T-helper 1 cell treated with Interleukin-12 subunit alpha and Interleukin-12 subunit beta and Interleukin-4 antibody, amounts not matched to agents 30 ng/mL and 1 ng/mL, for 36 hours (primary cell): ENCODE measurements around the gene BATF. TPM values are rescaled to one million over a fixed set of nuclear protein-coding genes. Genes with fewer than 3 reads are reported as not detected.
"Not testable (repeated sequence)": the region's sequence is repeated elsewhere in the genome, so short reads cannot be mapped to it uniquely, and the experiment has no call there.

Source experiments
- intact Hi-C: fragments of 100-400 bp; cut with micrococcal nuclease; formaldehyde crosslinking; loops from one replicate; pipeline ENCODE4 v1.15.1; 2024
- total RNA-seq: library from RNA; stranded (reverse); gene quantifications from 2 replicates; pipeline ENCODE4 v1.2.3, GENCODE V29; 2022

The BATF gene, protein sequence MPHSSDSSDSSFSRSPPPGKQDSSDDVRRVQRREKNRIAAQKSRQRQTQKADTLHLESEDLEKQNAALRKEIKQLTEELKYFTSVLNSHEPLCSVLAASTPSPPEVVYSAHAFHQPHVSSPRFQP
- 148 and 149 TPM in 2 replicates for total RNA-seq

DNA sequence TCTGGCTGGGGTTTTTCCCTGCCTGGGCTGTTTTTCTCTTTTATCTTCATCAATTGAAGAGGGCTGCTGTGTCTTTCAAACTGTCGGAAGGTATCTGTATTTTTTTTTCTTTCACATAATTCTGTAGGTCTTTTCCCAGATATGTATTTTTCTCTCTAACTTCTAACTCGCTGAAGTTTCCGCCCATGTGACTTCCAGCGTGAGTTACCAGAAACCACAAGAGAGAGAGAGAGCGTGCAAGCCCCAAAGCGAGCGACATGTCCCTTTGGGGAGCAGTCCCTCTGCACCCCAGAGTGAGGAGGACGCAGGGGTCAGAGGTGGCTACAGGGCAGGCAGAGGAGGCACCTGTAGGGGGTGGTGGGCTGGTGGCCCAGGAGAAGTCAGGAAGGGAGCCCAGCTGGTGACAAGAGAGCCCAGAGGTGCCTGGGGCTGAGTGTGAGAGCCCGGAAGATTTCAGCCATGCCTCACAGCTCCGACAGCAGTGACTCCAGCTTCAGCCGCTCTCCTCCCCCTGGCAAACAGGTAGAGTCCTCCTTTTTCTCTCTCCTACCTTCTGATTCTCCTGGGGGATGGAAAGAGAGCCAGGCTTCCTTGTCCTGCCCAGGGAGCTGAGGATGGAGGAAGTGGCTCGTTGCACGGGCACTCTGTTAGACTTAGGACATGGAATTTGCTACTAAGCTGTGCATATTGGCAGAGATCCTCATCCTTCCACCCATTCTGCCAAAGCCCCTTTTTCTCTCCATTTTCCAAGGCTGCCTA lies at the start of gene BATF:
BATF (plus strand) TSS at position 246 of the 759 bp plus-strand sequence; CDS start at position 460, 214 bp downstream.
- intact Hi-C loops = loop anchor here (1.0 kb wide), 9 partner anchors 8 to 520 kb away; partner anchors contain the start of genes EIF2B2 and TTLL5

DNA sequence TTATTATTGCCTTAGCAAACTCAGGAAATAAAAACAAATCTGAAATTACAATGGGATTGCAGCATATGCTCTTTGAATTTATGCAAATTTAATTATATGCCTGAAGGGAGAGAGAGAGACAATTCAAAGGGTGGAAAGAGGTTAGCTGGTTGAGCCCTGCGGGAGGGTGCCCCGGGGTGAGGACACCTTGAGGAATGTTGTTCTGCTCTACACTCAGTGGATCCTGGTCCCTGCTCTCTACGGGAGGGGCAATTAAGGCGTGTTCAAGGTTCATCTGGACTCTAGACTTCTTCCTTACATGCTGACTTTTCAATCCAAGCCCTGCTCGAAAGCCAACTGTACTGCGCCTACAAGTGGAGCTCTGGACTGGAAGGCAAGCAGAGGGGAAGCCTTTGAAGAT lies 48.1 kb upstream of the BATF start:
- intact Hi-C loops = not testable (repeated sequence)

DNA sequence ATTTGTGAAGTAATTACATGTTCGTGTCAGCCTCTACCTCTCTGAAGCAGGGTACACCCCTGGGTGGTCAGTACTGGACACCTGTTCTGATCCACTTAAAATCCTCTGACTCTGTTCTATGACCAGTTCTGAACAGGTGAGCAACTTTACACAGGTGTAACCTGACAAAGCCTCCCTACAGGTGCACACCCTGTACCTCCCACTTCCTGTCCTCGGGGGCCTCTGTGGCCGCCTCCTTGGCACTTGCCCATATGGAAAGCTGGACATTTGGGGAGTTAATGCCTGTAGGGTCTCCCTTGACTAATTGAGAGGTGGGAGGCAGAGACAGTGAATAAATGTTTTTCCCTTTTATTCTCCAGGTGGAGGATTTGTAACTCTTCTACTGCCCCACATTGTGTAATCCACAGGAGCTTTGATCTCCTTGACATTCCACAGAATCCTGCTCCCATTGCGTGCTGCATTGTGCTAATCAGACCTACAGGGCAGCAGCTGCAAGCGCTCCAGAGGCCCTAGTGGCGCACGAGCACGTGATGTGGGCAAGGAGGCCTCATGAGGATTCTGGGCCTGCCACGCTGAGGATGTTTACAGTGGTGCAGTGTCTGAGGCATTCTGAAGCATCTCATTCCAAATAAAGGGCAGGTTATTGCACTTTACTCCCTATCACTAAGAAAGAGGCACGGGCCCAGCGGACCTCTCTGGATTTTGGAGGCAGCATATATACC lies 45.8 kb upstream of the BATF start:
- intact Hi-C loops = no loop called here

DNA sequence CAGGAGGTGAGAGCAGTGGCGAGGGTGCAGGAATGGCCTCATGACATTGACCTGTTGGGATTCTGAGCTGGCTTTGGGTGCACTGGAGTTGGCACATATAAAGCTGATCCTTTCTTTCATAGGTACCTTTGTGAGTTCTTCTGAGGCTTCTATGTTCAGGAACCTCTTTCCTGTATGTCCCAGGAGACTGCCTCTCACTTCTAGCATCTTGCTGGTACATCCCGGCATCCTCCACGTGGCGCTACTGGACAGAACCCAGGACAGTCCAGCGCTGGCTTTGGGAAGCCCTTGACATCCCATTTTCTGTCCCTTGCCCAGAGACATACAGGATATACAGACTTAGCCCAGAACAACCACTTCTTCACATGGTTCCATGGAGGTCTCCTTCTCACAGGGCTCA lies 44.4 kb upstream of the BATF start:
- intact Hi-C loops = no loop called here

DNA sequence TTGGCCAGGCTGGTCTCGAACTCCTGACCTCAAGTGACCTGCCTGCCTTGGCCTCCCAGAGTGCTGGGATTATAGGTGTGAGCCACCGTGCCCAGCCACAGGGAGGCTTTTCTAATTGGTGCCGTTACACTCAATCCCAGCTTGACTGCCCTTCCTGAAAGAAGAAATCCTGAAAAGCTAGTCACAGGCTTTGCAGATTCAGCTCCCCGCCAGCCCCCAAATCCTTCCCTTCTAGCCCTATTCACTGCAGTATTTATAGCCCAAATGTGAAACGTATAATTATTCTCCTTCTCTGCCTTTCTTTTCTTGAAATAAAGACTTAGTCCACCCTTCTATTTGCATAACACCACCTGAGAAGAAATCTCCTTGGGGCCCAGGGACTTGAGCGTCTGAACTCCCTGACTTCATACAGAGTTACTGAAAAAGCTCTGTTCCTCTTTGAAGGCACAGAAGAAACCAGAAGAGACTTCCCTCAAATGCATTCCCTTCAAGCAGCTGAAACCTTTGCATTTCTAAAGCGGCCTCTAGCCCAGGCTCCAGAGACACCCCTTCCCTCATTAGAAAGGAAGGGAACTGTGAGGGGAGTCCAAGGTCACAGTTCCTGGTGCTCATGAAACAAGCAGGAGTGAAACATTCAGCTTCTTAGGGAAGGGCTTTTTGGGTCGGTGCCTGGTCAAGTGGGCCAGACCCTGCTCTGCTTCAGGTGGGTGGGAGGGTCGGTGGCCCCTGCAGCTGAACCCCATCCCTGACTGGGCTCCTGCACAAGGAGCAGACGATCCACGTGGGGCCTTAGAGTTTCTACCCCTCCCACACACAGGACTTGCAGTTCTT lies 42.3 kb upstream of the BATF start:
- intact Hi-C loops = no loop called here

DNA sequence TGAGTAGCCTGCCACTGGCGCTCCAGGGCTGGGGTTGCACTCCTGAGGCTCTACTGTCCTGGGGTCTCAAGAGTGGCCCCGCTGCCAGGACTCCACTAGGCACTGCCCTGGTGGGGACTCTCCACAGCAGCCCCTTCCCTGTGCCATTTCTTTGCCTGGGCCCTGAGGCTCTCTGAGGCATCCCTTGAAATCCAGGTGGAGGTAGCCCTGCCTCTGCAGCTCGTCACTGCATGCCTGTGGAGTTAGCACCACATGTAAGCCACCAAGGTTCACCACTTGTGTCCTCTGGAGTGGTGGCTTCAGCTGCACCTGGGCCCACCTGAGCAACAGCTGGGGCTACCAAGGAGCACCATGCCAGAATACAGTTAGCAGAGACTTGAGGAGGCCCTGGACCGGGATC lies 39.9 kb upstream of the BATF start:
- intact Hi-C loops = no loop called here

DNA sequence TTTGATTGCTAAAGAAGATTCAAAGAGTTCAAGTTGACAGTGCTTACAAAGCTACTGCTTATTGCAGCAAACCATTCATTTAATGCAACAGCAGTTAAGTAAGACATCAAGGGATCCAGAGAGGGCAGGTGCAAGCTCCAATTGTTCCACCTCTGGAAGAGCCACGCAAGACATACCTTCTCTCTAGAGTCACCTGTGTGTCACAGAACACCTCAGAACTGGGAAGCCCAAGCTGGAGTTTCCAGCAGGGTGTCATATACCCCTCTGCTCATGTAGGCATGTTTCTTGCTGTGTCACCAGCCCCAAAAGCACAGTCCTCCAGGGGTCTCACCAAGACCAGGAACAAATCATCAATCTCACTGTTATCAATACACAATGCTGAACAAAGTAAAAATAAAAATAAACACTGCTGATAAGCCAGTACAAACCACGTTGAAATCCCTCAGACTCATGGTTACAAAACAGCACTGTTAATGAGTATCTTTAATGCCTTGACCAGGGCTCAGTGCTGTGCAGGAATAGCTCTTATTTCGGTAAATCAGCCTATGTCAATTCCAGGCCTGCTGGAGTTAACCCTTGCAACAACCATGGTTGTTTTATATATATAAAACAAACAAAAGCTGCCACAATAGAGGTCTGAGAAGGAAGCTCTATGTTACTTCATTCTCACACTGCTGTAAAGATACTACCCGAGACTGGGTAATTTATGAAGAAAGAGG lies 37.4 kb upstream of the BATF start:
- intact Hi-C loops = loop anchor here (5.0 kb wide), 1 partner anchor 238 kb away; no protein-coding TSS in a partner anchor

DNA sequence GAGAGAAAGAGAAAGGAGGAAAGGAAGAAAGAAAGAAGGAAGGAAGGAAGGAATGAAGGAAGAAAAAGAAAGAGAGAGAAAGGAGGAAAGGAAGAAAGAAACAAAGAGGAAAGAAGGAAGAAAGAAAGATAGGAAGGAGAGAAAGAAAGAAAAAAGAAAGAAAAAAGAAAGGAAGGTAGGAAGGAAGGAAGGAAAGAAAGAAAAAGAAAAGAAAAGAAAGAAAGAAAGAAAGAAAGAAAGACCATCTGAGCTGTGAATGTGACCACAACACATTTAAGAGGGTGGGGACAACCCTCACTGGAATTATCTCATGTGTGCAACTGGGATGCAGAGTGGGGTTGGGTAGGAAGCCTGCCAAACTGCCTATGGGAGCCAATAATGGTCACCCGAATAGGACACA lies 36.0 kb upstream of the BATF start:
- intact Hi-C loops = loop anchor here (2.0 to 5.0 kb wide), 4 partner anchors 60 to 310 kb away; partner anchors contain the start of gene TMED10

DNA sequence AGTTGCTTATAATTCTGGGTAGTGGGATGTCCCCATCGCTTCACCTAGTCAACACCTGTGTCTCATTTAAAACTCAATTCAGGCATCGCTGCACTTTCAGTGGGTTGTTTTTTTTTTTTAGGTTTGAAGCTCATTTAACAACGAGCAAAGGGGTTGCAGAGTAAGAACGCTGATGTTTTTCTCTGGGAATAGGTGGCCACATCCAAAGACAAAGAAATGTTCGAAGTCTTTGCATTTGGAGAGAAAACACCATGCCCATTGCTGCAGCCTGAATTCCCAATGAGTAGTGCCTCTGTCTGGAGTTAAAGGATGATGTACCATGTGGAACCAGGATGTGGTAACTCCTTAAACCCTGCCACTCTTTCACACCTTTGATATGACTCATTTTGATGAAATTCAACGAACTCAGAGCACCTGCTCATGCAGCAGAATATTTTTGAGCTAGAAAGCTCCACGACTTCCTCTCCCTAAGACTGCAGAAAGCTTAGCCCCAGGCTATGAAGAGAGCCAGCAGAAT lies 35.1 kb upstream of the BATF start:
- intact Hi-C loops = loop anchor here (1.0 to 5.0 kb wide), 5 partner anchors 55 to 310 kb away; partner anchors contain the start of gene TMED10

DNA sequence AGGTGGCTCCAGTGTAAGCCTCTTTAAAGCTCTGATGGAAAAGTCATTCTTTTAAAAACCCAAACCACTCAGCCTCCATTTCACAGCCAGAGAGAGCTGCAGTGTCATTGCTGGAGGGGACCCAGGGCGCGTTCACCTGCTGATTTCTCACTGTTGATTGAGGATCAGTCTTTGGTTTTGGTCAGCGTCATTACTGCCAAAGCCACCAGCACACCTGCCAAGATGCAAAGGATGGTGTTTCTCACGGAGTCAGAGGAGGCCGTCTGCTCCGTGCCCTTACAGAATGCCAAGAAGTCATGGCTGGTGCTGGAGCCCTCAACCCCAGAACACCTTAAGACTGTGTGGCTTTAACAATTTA lies 32.8 kb upstream of the BATF start:
- intact Hi-C loops = loop anchor here (1.0 to 5.0 kb wide), 7 partner anchors 8 to 357 kb away; partner anchors contain the start of gene BATF

DNA sequence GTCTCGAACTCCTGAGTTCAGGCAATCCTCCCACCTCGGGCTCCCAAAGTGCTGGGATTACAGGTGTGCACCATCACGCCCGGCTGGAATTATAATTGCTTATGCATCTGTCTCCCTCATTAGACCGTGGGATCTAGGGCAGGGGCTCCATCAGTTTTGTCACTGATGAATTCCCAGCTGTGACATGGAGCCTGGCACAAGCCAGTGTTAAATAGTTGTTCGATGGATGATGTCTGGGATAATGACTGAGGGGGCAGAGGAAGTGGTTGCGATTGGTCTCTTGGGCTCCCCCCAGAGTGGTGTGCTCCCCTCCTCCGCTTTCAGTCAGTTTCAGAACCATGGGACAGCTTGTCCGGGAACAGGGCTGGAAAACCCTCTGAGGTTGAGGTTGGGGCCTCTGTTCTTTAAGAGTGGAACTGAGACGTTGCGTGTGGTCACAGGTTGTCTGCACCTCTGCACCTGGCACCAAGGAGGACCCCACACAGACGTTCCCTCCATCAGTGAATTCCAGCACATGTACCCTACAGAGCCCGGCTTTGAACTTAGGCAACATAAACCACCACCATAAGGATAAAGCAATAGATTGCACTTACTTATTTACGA lies 30.8 kb upstream of the BATF start:
- intact Hi-C loops = no loop called here

DNA sequence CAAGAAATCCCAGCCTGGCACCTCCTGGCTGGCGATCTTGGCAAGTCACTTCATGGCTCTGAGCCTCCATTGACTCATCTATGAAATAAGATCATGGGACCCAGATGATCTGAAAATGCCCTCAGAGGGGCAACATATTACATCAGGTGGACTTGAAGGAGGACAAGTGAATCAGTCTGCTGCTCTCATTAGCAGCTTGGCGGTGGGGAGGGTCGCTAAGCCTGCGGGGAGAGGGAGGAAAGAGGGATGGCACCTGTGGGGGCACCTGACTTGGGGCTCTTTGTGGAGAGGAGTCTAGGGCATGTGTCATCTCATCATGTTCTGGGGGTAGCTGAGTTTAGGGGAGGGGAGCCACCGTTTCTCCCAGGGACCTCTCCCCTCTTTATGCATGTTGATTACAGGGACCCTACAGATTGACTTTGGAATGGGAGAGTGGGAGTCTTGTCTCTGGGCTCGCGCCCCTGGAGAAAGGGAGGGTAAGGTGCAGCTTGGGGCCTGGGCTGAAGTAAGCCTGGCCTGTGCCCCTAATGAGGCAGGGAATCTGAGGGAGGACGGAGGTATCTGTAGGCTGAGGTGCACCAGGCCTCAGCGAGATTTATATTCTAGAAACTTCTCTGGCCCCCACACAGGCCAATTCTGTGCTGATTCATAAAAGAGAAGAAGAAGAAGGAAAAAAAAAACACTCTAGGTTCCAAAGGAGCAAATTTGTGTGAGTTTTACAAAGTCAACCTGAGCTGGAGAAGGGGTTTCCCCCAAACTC lies 29.3 kb upstream of the BATF start:
- intact Hi-C loops = no loop called here

DNA sequence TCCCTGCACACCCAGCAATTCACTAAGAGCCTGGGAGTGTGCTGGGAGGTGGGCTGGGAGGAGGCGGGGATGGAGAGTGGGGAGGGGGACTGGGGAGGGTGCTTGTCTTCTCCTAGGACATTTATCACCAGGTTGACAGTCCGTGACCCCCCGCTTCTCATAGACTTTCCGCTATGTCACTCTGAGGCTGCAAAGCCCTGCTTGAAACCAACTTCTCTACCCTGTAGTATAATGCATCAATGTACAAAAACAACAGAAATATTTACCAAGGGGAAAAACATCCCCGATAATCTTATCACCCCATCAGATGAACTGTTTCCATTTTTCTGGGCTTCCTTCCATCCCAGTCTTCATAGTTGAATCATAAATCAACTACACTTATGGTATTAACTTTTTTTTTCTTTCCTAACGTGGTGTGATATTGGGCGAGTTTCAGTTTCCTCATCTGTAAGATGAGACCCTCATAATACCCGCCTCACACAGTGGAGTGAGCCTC lies 28.6 kb upstream of the BATF start:
- intact Hi-C loops = no loop called here

DNA sequence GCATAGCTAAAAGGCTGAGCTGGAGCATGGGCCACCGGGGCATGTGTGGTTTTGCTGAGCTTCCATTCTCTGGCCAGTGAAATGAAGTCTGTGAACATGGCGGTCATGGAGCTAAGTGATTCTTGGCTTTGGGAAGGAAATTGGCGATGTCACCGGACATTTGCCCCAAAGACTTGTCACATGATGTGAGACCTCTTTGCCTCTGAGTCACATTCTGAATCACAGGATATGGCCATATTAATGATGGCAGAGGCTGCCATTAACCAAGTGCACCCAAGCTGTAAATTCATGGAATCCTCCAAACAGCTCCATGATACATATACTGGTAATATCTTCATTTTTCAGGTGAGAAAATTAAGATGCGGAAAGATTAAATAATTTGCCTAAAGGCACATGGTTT lies 27.4 kb upstream of the BATF start:
- intact Hi-C loops = loop anchor here (5.0 kb wide), 1 partner anchor 263 kb away; no protein-coding TSS in a partner anchor

DNA sequence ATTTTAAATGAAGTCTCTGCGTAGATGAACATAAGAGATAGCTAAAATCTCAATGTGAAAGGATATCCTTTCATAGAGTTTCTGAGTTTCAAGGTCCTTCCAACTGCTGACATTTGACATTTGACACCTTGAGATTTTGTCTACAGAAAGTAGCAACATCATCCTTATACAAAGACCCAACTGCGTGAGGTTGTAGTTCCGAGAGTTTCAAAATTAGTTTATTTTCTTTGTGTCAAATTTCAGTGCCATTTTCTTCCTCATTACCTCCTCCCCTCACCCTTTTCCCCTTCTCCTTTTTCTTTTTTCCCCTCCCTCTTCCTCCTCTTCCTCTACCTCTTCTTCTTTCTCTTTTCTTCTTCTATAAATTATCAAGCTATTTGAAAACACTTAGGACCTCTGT lies 26.9 kb upstream of the BATF start:
- intact Hi-C loops = loop anchor here (5.0 kb wide), 1 partner anchor 263 kb away; no protein-coding TSS in a partner anchor

DNA sequence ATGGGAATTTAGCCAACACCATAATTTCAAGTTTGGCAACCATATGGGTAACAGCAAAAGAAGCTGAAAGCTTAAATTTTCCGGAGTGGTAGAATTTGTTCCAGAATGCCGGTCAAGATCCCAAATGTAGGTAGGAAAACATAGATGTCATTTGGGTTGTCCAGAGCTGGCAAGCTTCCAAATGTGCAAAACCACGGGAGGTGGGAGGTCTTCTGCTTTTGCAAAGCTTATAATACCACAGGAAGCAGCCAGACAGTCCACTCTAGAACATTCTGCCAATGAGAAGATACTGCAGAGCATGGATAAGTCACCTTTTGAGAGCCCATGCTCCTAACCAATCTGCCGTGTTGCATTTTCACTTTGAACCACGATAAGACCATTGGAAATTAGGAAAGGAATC lies 26.4 kb upstream of the BATF start:
- intact Hi-C loops = loop anchor here (2.0 to 5.0 kb wide), 3 partner anchors 47 to 264 kb away; no protein-coding TSS in a partner anchor

DNA sequence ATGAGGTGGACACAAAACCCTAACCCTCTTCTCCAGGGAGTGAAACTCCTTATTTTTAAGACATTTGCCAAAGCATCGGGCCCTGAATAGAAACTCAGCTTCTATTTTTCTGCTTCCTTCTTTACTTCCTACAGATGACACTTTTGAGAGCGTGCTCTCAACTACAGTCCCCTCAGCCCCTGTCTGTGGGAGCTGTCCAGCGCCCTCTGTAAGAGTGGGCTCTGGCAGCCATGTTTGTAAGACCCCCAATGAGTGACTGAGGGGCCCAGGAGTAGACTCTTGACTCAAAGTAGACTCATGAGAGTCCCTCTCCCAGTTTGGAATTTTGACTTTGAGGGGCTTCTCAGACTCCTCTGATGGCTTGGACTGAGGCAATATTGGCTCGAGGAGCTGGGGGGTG lies 25.5 kb upstream of the BATF start:
- intact Hi-C loops = loop anchor here (1.0 to 5.0 kb wide), 5 partner anchors 7 to 264 kb away; partner anchors contain the start of gene BATF

DNA sequence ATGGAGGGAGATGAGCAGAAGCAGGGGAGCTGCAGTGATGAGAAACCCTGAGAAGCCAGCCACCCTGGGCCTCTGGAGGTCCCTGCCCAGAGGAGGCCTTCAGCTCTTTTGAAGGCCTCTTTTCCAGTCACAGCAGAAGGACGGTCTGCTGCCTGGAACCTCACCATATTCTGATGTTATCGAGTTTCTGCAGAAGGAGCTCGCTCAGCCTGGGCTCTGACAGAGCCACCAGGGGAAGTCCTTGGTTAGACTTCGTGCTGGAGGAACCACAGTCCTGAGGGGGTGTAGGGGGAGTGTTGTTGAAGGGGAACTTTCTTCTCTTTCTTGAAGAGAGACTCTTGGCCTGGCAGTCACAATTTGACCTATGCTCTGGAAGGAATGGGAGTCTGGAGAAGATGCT lies 25.1 kb upstream of the BATF start:
- intact Hi-C loops = loop anchor here (1.0 to 5.0 kb wide), 5 partner anchors 8 to 265 kb away; partner anchors contain the start of gene BATF

DNA sequence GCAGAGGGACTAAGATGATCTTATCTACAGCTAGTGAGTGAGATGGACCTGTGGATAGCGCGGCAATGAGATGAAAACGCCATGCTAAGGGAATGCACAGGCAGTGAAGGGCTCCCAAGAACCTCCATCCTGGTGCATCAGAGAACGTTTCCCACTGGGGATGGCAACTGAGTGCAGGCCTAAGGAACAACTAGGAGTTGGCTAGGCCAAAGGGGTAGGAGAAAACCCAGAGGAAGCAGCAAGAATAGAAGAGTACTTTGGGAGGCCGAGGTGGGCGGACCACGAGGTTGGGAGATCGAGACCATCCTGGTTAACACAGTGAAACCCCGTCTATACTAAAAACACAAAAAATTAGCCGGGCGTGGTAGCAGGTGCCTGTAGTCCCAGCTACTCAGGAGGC lies 24.6 kb upstream of the BATF start:
- intact Hi-C loops = loop anchor here (1.0 to 5.0 kb wide), 5 partner anchors 8 to 265 kb away; partner anchors contain the start of gene BATF
